K562 (cell line): ENCODE data around the gene IGF2BP1. TPM values are rescaled to one million over a fixed set of nuclear protein-coding genes. Genes with fewer than 3 reads are reported as not detected.

ENCODE experiments used
- ATF3 ChIP-seq, 2 experiments: fragments of 450-650 bp in 1 of 2; sonication (generic) in 1 of 2; formaldehyde crosslinking in 1 of 2; IDR thresholded peaks in 1 of 2; conservative IDR thresholded peaks in 1 of 2; 2 replicates each; pipeline versions ENCODE4 v1.6.1 to v1.8.1; 2016 to 2023; ENCODE audit warnings: mild to moderate bottlenecking in 2 of 2, moderate library complexity in 2 of 2, inconsistent platforms in 1 of 2, missing genetic modification reagents in 1 of 2
- BACH1 ChIP-seq: fragments of 200-800 bp; sonication (Bioruptor generic); IDR thresholded peaks from 2 replicates; pipeline ENCODE4 v1.6.1; 2016; ENCODE audit warnings: missing genetic modification characterization, missing compliant biosample characterization
- CBX8 ChIP-seq: fragments of 200-600 bp; sonication (generic); IDR thresholded peaks from 2 replicates; pipeline ENCODE4 v1.6.1; 2012; ENCODE audit warnings: borderline replicate concordance, mixed run types, low read depth, mild to moderate bottlenecking, moderate library complexity, mixed read lengths, low read length, control low read depth, inconsistent platforms; ENCODE audit not compliant: poor library complexity, severe bottlenecking; ENCODE audit errors: extremely low read depth
- CREB3L1 ChIP-seq: fragments of 450-650 bp; IDR thresholded peaks from 2 replicates; pipeline ENCODE4 v1.6.1; 2014; ENCODE audit warnings: low read depth, mild to moderate bottlenecking, moderate library complexity, borderline replicate concordance
- CXXC5 ChIP-seq: fragments of 250-450 bp; sonication (Bioruptor Pico); IDR thresholded peaks from 2 replicates; pipeline ENCODE4 v1.8.0; 2022; ENCODE audit warnings: inconsistent platforms, mild to moderate bottlenecking, moderate library complexity
- ELF1 ChIP-seq: fragments of 200-800 bp; sonication (Bioruptor generic); IDR thresholded peaks from 2 replicates; pipeline ENCODE4 v1.6.1; 2016; ENCODE audit warnings: missing genetic modification characterization, missing compliant biosample characterization
- EP400 ChIP-seq: fragments of 450-650 bp; IDR thresholded peaks from 2 replicates; pipeline ENCODE4 v1.6.1; 2017; ENCODE audit warnings: antibody characterized with exemption, mild to moderate bottlenecking, moderate library complexity
- ERF ChIP-seq: fragments of 450-650 bp; formaldehyde crosslinking; IDR thresholded peaks from 2 replicates; pipeline ENCODE4 v1.4.0; 2020; ENCODE audit warnings: mild to moderate bottlenecking, mixed read lengths
- FOSL1 ChIP-seq: fragments of 200-800 bp; sonication (Bioruptor generic); conservative IDR thresholded peaks from 2 replicates; pipeline ENCODE4 v1.6.1; 2016; ENCODE audit warnings: missing genetic modification characterization, missing compliant biosample characterization
- FOXJ2 ChIP-seq: fragments of 200-800 bp; sonication (Bioruptor generic); IDR thresholded peaks from 2 replicates; pipeline ENCODE4 v1.6.1; 2016; ENCODE audit warnings: missing genetic modification characterization, missing compliant biosample characterization
- HOXB6 ChIP-seq: fragments of 250-450 bp; sonication (Bioruptor Pico); IDR thresholded peaks from 2 replicates; pipeline ENCODE4 v1.5.1; 2022; ENCODE audit warnings: mild to moderate bottlenecking, borderline replicate concordance
- KAT2B ChIP-seq: IDR thresholded peaks from one replicate; pipeline ENCODE4 v1.6.1; 2012; ENCODE audit warnings: low read depth, mild to moderate bottlenecking, control low read depth, inconsistent platforms, low read length, moderate library complexity
- NFE2L1 ChIP-seq: fragments of 450-650 bp; IDR thresholded peaks from 2 replicates; pipeline ENCODE4 v1.6.1; 2016; ENCODE audit warnings: missing genetic modification characterization, low read depth, mild to moderate bottlenecking, missing compliant biosample characterization, moderate library complexity, borderline replicate concordance
- SMARCE1 ChIP-seq: fragments of 450-650 bp; IDR thresholded peaks from 2 replicates; pipeline ENCODE4 v1.7.1; 2016; ENCODE audit warnings: mild to moderate bottlenecking
- SUPT5H ChIP-seq: fragments of 450-650 bp; IDR thresholded peaks from 2 replicates; pipeline ENCODE4 v1.6.1; 2016
- ZC3H8 ChIP-seq: fragments of 450-650 bp; IDR thresholded peaks from 2 replicates; pipeline ENCODE4 v1.6.1; 2017
- ZNF668 ChIP-seq: fragments of 250-450 bp; sonication (Bioruptor Pico); IDR thresholded peaks from 2 replicates; pipeline ENCODE4 v1.8.0; 2022; ENCODE audit warnings: mild to moderate bottlenecking, inconsistent platforms
- ZNF77 ChIP-seq: fragments of 250-450 bp; sonication (Bioruptor Pico); IDR thresholded peaks from 2 replicates; pipeline ENCODE4 v1.5.0; 2020
- polyA plus RNA-seq, 8 experiments: library from polyadenylated mRNA; depleted of rRNA in 4 of 8; stranded (reverse) in 5 of 8; unstranded in 3 of 8; fragments of >200 nt; fragmentation: Nextera tagmentation in 2 of 8; fragmentation: Illumina TruSeq in 1 of 8; extraction: Ambion mirVana in 2 of 8; extraction: Trizol in 1 of 8; gene quantifications; 2 replicates each; pipeline versions ENCODE4 v1.2.1 to v1.2.3, GENCODE V29; 2011 to 2014; ENCODE audit warnings: inconsistent platforms in 1 of 8, missing spikeins in 1 of 8
- total RNA-seq, 7 experiments: library from RNA; depleted of rRNA in 6 of 7; stranded (reverse); fragments of >200 nt in 6 of 7; fragmentation: Illumina TruSeq in 2 of 7; extraction: Trizol in 2 of 7; gene quantifications; 2 replicates each; pipeline versions ENCODE4 v1.2.1 to v1.2.3, GENCODE V29; 2011 to 2021; ENCODE audit warnings: low replicate concordance in 1 of 7
- TF ChIP-seq, protein P1 (sequence below): sonication (generic); formaldehyde crosslinking; IDR thresholded peaks from 2 replicates; pipeline ENCODE4 v1.8.0; 2022; ENCODE audit warnings: missing genetic modification reagents, mild to moderate bottlenecking, borderline replicate concordance

Gene IGF2BP1
- total and polyA plus RNA-seq, 9 of the 15 experiments (the other 6 are each of a cell fraction or from before 2014, with no cell fraction given): 13.0 to 318 (median 53.6) TPM

DNA sequence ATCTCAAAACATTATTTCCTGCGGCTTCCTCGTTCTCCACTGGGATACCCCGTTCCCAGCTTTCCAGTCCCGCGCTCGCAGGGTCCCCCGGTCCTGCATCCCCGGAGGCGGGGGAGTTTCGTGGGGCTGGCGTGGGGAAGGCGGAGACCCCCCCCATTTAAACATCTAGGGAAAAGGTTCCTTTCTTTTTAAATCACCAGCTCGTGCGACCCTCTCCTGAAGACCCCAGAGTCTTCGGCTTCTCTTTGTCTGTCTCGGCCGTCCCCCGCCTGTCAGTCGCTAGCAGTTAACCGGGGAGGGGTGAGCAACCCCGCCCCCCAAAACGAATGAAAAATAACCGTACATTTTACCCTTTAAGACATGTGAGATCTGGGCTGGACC lies 473 bp upstream of the IGF2BP1 start (continued):
- TF ChIP-seq ZNF77 (CRISPR knock-in tag): no peak
- no peak for TF ChIP-seq SMARCE1
- TF ChIP-seq CXXC5 (CRISPR knock-in tag): no peak
- TF ChIP-seq ERF (CRISPR knock-in tag): no peak
- no peak for TF ChIP-seq EP400
- TF ChIP-seq ZC3H8: no peak
- no peak for TF ChIP-seq CREB3L1
- no peak for TF ChIP-seq FOXJ2 (tag)
- peak; percentile 1; the same call in 1 of the 2 replicates for TF ChIP-seq SUPT5H
- TF ChIP-seq HOXB6 (CRISPR knock-in tag): no peak
- no peak for TF ChIP-seq ZNF668 (CRISPR knock-in tag)
- TF ChIP-seq BACH1 (tag): no peak
- TF ChIP-seq FOSL1: 0 out of 2 replicates have a peak, but pooled peaks have one; percentile 0
- TF ChIP-seq NFE2L1 (tag): no peak
- TF ChIP-seq ATF3 (IDR thresholded peaks at IDR 0.05): no peak
- TF ChIP-seq ATF3 (CRISPR knock-in tag; conservative IDR thresholded peaks at IDR 0.05): no peak
- TF ChIP-seq, protein P1, sequence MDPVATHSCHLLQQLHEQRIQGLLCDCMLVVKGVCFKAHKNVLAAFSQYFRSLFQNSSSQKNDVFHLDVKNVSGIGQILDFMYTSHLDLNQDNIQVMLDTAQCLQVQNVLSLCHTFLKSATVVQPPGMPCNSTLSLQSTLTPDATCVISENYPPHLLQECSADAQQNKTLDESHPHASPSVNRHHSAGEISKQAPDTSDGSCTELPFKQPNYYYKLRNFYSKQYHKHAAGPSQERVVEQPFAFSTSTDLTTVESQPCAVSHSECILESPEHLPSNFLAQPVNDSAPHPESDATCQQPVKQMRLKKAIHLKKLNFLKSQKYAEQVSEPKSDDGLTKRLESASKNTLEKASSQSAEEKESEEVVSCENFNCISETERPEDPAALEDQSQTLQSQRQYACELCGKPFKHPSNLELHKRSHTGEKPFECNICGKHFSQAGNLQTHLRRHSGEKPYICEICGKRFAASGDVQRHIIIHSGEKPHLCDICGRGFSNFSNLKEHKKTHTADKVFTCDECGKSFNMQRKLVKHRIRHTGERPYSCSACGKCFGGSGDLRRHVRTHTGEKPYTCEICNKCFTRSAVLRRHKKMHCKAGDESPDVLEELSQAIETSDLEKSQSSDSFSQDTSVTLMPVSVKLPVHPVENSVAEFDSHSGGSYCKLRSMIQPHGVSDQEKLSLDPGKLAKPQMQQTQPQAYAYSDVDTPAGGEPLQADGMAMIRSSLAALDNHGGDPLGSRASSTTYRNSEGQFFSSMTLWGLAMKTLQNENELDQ (CRISPR knock-in tag): no peak
- no peak for TF ChIP-seq CBX8
- no peak for TF ChIP-seq KAT2B
- peak; percentile 20; the same call in 1 of the 2 replicates for TF ChIP-seq ELF1 (tag)
